T1000 (cell line): ENCODE results near the gene RFX2.
"Not testable (repeated sequence)": the region's sequence is repeated elsewhere in the genome, so short reads cannot be mapped to it uniquely, and the experiment has no call there.

ENCODE experiments used
- DNase-seq: peaks from one replicate; lab custom pipeline; 2025; ENCODE audit warnings: mixed read lengths; lab: John Stamatoyannopoulos, UW

The RFX2 gene

DNA sequence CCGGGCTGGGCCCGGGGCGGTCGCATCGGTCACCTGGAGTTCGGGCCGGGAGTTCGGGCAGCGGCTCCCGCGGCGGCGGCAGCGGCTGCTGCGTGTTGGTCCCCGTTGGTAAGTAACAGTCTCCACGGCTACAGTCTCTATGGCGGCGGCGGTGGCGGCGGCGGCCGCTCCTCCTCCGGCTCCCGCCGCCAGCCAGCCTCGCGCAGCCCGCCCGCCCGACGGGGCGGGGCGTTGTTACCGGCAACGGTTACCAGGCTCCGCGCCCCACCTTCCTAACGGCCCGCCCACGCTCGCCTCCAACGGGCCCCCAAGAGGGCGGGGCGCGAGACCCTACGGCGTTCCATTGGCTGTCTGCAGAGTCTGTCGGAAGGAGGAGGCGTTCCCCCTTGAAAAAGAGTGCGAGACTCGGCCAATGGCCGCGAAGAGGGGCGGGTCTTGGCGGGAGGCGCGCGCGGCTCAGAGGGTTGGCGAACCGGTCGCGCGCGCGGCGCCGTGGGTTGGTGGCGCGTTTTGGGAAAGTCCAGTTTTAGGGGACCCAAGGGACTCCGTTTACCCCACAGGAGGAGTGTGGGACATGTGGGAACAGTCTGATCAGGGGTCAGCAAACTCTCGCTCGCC is at the start of gene RFX2:
TSS of gene RFX2 (minus strand) at position 141 of the 618 bp plus-strand sequence. CDS start 63,004 bp downstream, outside the sequence.
- DNase-seq = peak; percentile 98

DNA sequence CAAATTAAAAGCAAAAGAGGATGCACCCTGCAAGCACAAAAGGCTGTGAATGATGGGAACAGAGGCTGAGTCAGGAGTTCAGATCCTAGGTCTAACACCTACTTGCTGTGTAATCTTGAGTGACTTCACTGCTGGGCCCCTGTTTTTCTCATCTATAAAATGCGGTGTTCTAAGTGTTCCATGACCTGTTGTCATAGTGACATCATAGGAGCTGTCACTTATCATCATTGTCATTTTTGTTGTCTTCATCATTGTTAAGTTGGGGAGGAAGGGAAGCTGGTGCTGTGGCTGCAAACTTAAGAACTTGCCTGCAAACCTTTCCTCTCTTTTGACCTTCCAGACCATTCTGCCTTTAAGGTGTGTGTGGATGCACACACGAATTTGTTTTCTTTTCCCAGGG is 45.7 kb upstream of the RFX2 start:
- no peak for DNase-seq

DNA sequence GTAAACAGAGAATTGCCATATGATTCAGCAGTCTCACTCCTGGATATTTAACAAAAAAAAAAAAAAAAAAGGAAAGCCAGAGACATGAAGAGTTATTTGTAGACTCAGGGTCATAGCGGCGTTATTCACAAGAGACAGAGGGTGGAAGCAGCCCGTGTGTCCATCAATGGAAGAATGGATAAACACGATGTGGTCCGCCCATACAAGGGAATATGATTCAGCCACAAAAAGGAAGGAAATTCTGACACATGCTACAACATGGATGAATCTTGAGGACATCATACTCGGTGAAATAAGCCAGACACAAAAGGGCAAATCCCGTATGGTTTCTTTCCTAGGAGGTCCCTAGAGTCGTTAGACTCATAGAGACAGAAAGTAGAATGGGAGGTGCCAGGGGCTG is 40.0 kb upstream of the RFX2 start:
- no peak for DNase-seq

DNA sequence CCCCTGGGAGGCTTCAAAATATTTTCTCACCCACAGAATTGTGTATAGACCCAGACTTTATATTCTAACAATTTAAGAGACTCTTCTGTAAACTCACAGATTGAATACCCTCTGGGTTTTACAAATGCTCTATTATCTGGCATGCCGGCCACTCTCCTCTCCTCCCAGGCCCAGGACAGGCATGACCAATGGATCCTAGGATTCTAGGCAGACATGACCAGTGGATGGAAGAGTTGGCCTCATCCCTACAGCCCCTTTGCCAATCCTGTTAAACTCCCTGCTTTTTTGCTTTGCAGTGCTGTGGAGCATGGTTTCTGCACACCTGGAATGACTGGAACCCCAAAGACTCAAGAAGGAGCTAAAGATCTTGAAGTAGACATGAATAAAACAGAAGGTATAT is 30.9 kb upstream of the RFX2 start:
- DNase-seq = no peak

DNA sequence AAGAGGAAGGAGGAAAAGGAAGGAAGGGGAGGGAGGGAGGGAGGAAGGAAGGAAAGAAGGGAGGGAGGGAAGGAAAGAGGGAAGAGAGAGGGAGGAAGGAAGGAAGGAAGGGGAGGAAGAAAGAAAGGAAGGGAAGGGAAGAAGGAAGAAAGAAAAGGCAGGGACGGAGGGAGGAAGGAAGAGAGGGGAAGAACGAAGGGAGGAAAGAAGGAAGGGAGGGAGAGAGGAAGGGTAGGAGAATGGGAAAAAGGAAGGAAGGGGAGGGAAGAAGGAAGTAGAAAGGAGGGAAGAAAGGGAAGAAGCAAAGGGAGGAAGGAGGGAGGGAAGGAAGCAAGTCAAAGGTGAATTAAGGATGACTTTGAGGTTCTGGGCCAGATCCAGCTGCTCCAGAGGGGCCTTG is 28.2 kb upstream of the RFX2 start:
- DNase-seq = no peak

DNA sequence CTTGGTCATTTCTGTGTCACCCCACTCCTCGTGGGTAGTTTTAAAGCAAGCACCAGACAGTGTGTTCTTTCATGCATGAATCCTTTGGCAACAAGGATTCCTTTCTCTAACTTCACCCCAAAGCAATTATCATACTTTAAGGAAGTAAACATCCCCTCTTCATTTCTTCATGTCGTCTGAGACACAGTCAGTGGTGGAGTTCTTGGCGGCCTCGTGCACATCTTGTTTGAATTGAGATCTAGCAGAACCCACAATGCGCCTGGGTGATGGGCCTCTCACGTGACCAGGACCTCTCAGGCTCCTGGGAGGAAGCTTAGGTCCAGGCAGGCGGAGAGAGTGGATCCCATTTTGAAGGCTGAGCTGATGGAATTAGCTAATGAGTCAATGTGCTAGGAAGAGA is 27.8 kb upstream of the RFX2 start:
- DNase-seq = no peak

GRCh38 chr19:6133231-6133630 is 22.9 kb upstream of the RFX2 start:
- DNase-seq = no peak

DNA sequence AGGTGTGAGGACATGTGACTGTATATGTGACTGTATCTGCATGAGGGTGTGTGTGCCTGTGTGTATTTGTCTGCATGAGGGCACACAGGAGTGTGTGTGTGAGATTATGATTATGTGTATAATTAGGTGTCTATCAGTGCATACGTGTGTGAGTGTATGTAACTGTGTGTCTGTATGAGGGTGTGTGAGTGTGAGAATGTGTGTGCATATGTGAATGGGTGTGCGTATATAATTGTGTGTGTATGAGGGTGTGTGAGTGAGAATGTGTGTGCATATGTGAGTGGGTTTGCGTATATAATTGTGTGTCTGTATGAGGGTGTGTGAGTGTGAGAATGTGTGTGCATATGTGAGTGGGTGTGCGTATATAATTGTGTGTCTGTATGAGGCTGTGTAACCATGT is 22.2 kb upstream of the RFX2 start:
- no peak for DNase-seq

DNA sequence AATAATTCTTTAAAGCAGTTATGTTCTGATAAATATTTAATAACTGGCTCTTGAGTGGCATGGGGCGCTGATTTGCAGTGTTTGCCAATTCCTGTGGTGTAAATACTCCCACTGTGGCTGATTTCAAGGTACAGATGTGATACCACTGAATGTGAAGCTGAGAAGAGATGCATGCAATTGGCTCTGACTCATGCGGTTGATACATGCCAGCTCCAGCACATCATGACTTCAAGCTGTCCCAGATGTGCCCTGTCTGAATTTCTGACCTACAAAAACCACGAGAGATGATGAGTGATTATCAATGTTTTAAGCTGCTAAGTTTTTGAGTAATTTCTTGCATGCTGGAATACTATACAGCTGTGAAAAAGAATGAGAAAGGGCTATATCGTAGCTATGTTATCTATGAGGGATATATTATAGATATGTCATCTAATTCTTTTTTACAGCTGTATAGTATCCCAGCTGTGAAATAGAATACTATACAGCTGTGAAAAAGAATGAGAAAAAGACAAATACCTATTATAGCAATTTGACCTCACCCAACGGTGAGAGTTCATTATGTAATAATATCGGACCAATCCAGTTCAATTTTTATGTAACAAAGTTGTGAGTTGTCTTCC is 17.5 kb upstream of the RFX2 start:
- DNase-seq = no peak

GRCh38 chr19:6126335-6126974 is 16.2 kb upstream of the RFX2 start:
- DNase-seq = no peak

- DNase-seq = peak; percentile 47
Measured at GRCh38 chr19:6125571-6125989, 15.3 kb upstream of the RFX2 start.

DNA sequence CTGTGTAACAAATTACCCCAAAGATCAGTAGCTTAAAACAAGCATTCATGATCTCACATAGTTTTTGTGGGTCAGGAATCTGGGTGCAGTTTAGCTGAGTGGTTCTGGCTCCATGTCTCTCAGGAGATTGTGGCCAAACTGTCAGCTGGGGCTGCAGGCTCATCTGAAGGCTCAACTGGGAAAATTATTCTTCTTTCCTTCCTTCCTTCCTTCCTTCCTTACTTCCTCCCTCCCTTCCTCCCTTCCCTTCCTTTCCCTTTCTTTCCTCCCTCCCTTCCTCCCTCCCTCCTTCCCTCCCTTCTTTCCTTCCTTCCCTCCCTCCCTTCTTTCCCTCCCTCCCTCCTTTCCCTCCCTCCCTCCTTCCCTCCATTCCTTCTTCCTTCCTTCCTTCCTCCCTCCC is 8.7 kb upstream of the RFX2 start:
- no peak for DNase-seq

GRCh38 chr19:6118043-6118442 is 7.7 kb upstream of the RFX2 start:
- no peak for DNase-seq

DNA sequence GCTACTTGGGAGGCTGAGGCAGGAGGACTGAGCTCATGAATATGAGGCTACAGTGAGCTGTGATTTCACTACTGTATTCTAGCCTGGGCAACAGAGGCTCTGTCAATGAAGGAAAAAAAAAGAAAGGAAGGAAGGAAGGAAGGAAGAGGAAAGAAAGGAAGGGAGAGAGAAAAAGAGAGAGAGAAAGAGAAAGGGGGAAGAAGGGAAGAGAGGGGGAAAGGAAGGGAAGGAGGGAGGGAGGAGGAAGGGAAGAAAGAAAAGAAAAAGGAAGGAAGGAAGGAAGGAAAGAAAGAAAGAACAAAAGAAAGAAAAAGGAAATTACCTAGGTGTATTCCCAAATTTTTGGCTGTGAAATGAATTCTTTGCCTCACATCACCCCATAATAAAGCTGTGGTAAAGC is 7.2 kb upstream of the RFX2 start:
- DNase-seq = no peak

DNA sequence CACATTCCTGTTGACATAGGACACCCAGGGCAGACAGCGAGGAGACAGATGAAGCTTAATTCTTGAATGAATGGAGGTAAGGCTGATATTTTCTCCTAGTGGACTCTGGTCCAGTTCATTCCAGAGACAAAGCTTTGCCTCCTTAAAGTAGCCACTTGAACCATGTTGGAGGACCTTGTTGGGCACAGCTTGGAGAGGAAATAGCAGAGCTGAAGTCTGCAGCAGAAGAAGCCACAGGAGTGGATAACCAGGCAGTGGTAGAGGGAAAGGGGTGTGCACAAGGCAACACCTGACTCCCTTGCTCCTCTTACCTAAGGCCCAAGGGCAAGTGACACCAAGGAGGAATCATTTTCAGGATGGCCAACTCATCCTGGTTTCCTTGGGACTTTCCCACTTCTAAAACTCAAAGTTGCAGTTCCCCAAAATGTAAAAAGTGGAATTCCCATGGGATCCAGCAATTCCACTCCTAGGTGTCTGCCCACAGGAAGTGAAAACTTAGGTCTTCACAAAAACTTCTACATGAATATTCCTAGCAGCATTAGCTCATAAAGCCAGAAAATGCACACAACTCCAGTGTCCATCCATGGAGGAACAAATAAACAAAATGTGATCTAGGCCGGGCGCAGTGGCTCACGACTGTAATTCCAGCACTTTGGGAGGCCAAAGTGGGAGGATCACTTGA is 6.6 kb upstream of the RFX2 start:
- DNase-seq = no peak

DNA sequence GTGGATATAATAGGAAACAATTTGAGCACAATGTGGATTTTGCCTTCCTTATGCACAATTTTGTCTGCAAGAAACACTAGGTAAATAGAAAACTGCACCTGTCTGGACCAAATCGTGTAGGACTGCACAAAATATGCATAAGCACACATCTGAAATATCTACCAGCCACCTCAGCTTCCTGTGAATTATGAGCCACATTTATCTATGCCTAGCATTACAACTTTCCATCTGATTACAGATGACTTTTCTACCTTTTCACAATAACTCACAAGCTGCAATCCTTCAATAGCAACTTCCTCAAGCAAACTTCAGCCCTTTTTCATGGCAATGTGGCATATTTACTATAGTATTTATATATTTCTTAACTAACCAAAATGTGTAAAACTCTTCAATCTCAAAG is 5.7 kb upstream of the RFX2 start:
- no peak for DNase-seq

- DNase-seq = no peak
Measured at GRCh38 chr19:6113616-6114188, 3.4 kb upstream of the RFX2 start.

DNA sequence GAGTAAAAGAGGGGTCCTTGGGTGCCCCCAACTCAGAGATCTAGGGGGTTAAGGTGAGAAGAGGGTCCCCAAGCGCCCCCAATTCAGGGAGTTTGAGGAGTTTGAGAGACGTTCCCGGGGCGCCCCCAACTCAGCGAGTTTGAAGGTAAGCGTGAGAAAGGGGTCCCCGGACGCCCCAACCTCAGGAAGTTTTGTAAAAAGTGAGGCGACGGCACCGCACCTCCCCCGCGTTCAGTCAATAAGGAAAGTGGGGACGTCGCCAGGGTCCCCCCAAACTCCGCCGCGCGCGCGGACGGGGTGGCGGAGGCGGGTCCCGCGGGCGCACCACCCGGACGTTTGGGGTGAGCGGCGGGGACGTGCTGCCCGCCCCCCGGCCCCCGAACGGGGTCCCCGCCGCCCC is 353 bp downstream of the RFX2 start:
- DNase-seq = no peak

DNA sequence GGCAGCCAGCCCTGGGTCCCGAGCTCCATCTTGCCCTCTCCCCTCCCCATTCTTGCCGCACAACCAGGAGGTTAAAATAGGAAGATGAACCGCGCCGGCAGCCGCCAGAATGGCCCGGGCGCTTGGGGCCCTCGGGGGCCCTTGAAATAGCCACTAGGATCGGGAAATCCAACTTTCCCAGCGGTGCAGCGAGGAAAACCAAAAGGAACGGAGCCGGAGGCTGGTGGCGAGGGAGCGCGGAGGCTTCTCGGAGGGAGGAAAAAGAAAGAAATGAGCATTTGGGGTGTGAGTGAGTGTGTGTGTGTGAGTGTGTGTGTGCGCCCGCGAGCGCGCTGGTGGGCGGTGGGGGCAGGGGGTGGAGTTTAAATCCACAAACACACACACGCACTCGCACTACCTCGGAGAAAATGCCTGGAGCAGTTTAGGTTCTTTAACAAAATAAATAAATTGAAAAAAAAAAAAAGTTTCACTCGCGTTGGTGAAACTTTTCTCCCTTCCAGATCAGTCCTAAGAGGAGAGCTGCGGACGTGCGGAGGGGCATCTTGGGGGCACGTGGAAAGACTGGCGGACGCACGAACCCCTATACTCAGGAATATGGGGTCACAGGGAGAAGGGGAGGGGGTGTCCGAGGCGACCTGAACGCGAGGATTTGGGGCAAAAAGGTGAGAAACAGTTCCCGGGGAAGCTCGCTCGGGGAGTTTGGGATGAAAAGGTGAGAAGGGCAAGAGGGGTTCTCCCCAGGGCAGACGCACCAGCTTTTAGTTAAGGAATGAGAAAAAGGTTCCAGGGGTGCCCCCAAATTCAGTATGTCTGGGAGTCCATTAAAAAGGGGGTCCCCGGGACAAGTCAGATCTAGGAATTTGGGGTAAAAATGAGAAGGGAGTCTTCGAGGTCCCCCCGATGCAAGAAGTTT is 1.3 kb downstream of the RFX2 start:
- no peak for DNase-seq

DNA sequence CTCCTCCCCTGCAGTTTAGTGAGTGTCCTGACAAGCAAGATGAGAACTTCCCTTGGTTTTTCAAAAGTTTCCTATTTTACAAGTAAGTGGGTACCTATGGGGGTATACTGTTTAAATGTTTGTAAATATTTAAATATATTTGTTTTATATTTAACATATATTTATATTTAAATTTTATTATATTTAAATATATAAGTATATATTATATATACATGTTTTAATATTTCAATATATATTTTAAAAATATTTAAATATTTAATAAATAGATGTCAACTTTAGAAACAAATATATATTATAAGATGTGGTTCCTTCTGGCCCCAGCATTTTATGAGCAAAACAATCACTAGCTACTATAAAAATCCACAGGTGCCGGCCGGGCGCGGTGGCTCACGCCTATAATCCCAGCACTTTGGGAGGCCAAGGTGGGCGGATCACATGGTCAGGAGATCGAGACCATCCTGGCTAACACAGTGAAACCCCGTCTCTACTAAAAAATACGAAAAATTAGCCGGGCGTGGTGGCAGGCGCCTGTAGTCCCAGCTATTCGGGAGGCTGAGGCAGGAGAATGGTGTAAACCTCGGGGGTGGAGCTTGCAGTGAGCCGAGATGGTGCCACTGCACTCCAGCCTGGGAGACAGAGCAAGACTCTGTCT is 3.5 kb downstream of the RFX2 start:
- not testable (repeated sequence) for DNase-seq

- DNase-seq = no peak
Measured at GRCh38 chr19:6105444-6105843, 4.9 kb downstream of the RFX2 start.
